WTC11 (cell line): ENCODE measurements around the gene KCNIP3. TPM values are rescaled to one million over a fixed set of nuclear protein-coding genes. Genes with fewer than 3 reads are reported as not detected.
"Not testable (repeated sequence)": the region's sequence is repeated elsewhere in the genome, so short reads cannot be mapped to it uniquely, and the experiment has no call there.

ENCODE experiments used
- ATAC-seq: fragments of 200-7000 bp; cut with Tn5 transposase; 2 replicates; pipeline ENCODE4 v1.10.0; 2021; ENCODE audit warnings: mild to moderate bottlenecking, moderate library complexity
- CTCF ChIA-PET: fragments of 300-600 bp; sonication (Branson Sonifier 250); formaldehyde crosslinking; loops from one replicate; lab custom pipeline; 2021; ENCODE audit warnings: antibody characterized with exemption; lab: Charles Lee
- POLR2A ChIA-PET: fragments of 350-600 bp; sonication (Branson Sonifier 250); formaldehyde crosslinking; loops from one replicate; lab custom pipeline; 2021; ENCODE audit warnings: antibody characterized with exemption; lab: Charles Lee
- DNase-seq: peaks from one replicate; pipeline ENCODE4 v3.0.0; 2021; ENCODE audit warnings: low spot score
- H3K27ac Mint-ChIP-seq: 2 replicates; pipeline ENCODE4 v1.8.0; 2021; ENCODE audit warnings: mixed read lengths
- H3K27me3 Mint-ChIP-seq: 2 replicates; pipeline ENCODE4 v1.8.0; 2021; ENCODE audit warnings: low read depth, mild to moderate bottlenecking, moderate library complexity, mixed read lengths
- H3K36me3 Mint-ChIP-seq: 2 replicates; pipeline ENCODE4 v1.8.0; 2021; ENCODE audit warnings: mixed read lengths
- H3K4me1 Mint-ChIP-seq: 2 replicates; pipeline ENCODE4 v1.8.0; 2022; ENCODE audit warnings: mixed read lengths
- H3K4me3 Mint-ChIP-seq: 2 replicates; pipeline ENCODE4 v1.8.0; 2021; ENCODE audit warnings: mild to moderate bottlenecking, moderate library complexity, mixed read lengths
- H3K9me3 Mint-ChIP-seq: 2 replicates; pipeline ENCODE4 v1.8.0; 2021; ENCODE audit warnings: mixed read lengths
- CTCF ChIP-seq: fragments of 200-600 bp; IDR thresholded peaks from 2 replicates; pipeline ENCODE4 v1.8.0; 2022; ENCODE audit warnings: antibody characterized with exemption
- USF1 ChIP-seq: sonication (generic); formaldehyde crosslinking; IDR thresholded peaks from 2 replicates; pipeline ENCODE4 v1.8.0; 2022; ENCODE audit warnings: mild to moderate bottlenecking, missing genetic modification reagents
- total RNA-seq: library from RNA; stranded (reverse); gene quantifications from 3 replicates; pipeline ENCODE4 v1.2.3, GENCODE V29; 2021

The KCNIP3 gene
- total RNA-seq, 1 experiment from 2014 or later: 2.1 TPM

GRCh38 chr2:95404676-95405075 is 107.5 kb downstream of the KCNIP3 start:
- DNase-seq, POLR2A ChIA-PET, ATAC-seq, H3K27ac Mint-ChIP-seq, H3K9me3 Mint-ChIP-seq: not testable (repeated sequence)
- peak; percentile 44; the same call in 1 of the 2 replicates for TF ChIP-seq USF1 (CRISPR knock-in tag)
- H3K27me3 Mint-ChIP-seq: peaks cover 19% of the 10 kb centered on the region
- CTCF ChIA-PET: interaction anchor here (0.6 to 4.5 kb wide), 2 partner anchors 16 to 118 kb away, joined by 3 to 58 read pairs; no protein-coding TSS in a partner anchor
- peaks cover 13% of the 10 kb centered on the region for H3K36me3 Mint-ChIP-seq
- peaks cover 13% of the 10 kb centered on the region for H3K4me1 Mint-ChIP-seq
- H3K4me3 Mint-ChIP-seq: peak overlapping the region; percentile 52

GRCh38 chr2:95411239-95411638 is 114.1 kb downstream of the KCNIP3 start:
- POLR2A ChIA-PET, H3K4me1 Mint-ChIP-seq, H3K4me3 Mint-ChIP-seq, H3K27ac Mint-ChIP-seq, H3K27me3 Mint-ChIP-seq, CTCF ChIA-PET, H3K9me3 Mint-ChIP-seq, DNase-seq, ATAC-seq: not testable (repeated sequence)
- peaks cover 13% of the 10 kb centered on the region for H3K36me3 Mint-ChIP-seq

- H3K9me3 Mint-ChIP-seq, H3K36me3 Mint-ChIP-seq, H3K27ac Mint-ChIP-seq, H3K4me3 Mint-ChIP-seq, H3K4me1 Mint-ChIP-seq, POLR2A ChIA-PET: not testable (repeated sequence)
- ATAC-seq: peak; percentile 95
- CTCF ChIA-PET: interaction anchor here (2.1 kb wide), 1 partner anchor 25 kb away, joined by 9 read pairs; no protein-coding TSS in a partner anchor
- DNase-seq: peak; percentile 88
- peaks cover 29% of the 10 kb centered on the region for H3K27me3 Mint-ChIP-seq
- TF ChIP-seq CTCF: peak; percentile 76
These were observed 117.0 kb downstream of the KCNIP3 start for GRCh38 chr2:95414015-95414594.

GRCh38 chr2:95415138-95415537 is 118.0 kb downstream of the KCNIP3 start:
- ChIA-PET POLR2A (interaction anchor here (0.7 kb wide), 1 partner anchor 323 kb away, joined by 3 read pairs; no protein-coding TSS in a partner anchor), CTCF (interaction anchor here (0.7 kb wide), 1 partner anchor 545 kb away, joined by 3 read pairs; no protein-coding TSS in a partner anchor)
- not testable (repeated sequence) for H3K36me3 Mint-ChIP-seq, H3K4me3 Mint-ChIP-seq, H3K4me1 Mint-ChIP-seq, DNase-seq, ATAC-seq, H3K27ac Mint-ChIP-seq, H3K9me3 Mint-ChIP-seq
- H3K27me3 Mint-ChIP-seq: peaks cover 34% of the 10 kb centered on the region

- CTCF ChIA-PET: interaction anchor here (0.7 kb wide), 1 partner anchor 545 kb away, joined by 3 read pairs; no protein-coding TSS in a partner anchor
- H3K27me3 Mint-ChIP-seq: peaks cover 34% of the 10 kb centered on the region
- H3K36me3 Mint-ChIP-seq, H3K9me3 Mint-ChIP-seq, H3K4me1 Mint-ChIP-seq, H3K27ac Mint-ChIP-seq, DNase-seq, ATAC-seq, H3K4me3 Mint-ChIP-seq: not testable (repeated sequence)
- POLR2A ChIA-PET: interaction anchor here (0.7 kb wide), 1 partner anchor 323 kb away, joined by 3 read pairs; no protein-coding TSS in a partner anchor
These were observed 118.4 kb downstream of the KCNIP3 start for GRCh38 chr2:95415561-95415960.

GRCh38 chr2:95427196-95427867 is 130.2 kb downstream of the KCNIP3 start:
- H3K4me1 Mint-ChIP-seq, H3K4me3 Mint-ChIP-seq, CTCF ChIA-PET, DNase-seq, H3K36me3 Mint-ChIP-seq, H3K27ac Mint-ChIP-seq, H3K9me3 Mint-ChIP-seq, POLR2A ChIA-PET: not testable (repeated sequence)
- ATAC-seq: peak; percentile 88
- H3K27me3 Mint-ChIP-seq: peaks cover 12% of the 10 kb centered on the region

GRCh38 chr2:95429748-95430467 is 132.8 kb downstream of the KCNIP3 start:
- H3K4me1 Mint-ChIP-seq, DNase-seq, H3K9me3 Mint-ChIP-seq, CTCF ChIA-PET, H3K4me3 Mint-ChIP-seq, ATAC-seq, H3K36me3 Mint-ChIP-seq, H3K27ac Mint-ChIP-seq, POLR2A ChIA-PET: not testable (repeated sequence)
- peaks cover 12% of the 10 kb centered on the region for H3K27me3 Mint-ChIP-seq

- H3K4me3 Mint-ChIP-seq, POLR2A ChIA-PET, H3K27ac Mint-ChIP-seq, H3K9me3 Mint-ChIP-seq, H3K36me3 Mint-ChIP-seq, H3K4me1 Mint-ChIP-seq, ATAC-seq, H3K27me3 Mint-ChIP-seq, CTCF ChIA-PET, DNase-seq: not testable (repeated sequence)
These were observed 136.2 kb downstream of the KCNIP3 start for GRCh38 chr2:95433373-95433772.

- H3K27ac Mint-ChIP-seq, ATAC-seq, H3K4me1 Mint-ChIP-seq, CTCF ChIA-PET, H3K36me3 Mint-ChIP-seq, H3K9me3 Mint-ChIP-seq, H3K27me3 Mint-ChIP-seq, DNase-seq, POLR2A ChIA-PET, H3K4me3 Mint-ChIP-seq: not testable (repeated sequence)
These were observed 136.8 kb downstream of the KCNIP3 start for GRCh38 chr2:95433973-95434372.

- H3K4me3 Mint-ChIP-seq, CTCF ChIA-PET, H3K27me3 Mint-ChIP-seq, POLR2A ChIA-PET, H3K27ac Mint-ChIP-seq, H3K4me1 Mint-ChIP-seq, H3K36me3 Mint-ChIP-seq, H3K9me3 Mint-ChIP-seq, DNase-seq: not testable (repeated sequence)
- ATAC-seq: peak; percentile 32; the same call in 1 of the 2 replicates
These were observed 137.4 kb downstream of the KCNIP3 start for GRCh38 chr2:95434507-95435076.
